ENCODE measurements around the gene EMB.

- TF ChIP-seq EZH2 (IDR thresholded peaks at IDR 0.05; ENCODE audit: borderline replicate concordance, low read depth, low read length): no peak
- no peak for TF ChIP-seq STAT5B (CRISPR knock-in tag; IDR thresholded peaks at IDR 0.05)
- no peak for TF ChIP-seq ZBTB7A (IDR thresholded peaks at IDR 0.05; ENCODE audit: borderline replicate concordance, control insufficient read depth, low read depth, low read length)
- no peak for TF ChIP-seq TSHZ1 (CRISPR knock-in tag; IDR thresholded peaks at IDR 0.05)
- TF ChIP-seq TBP (optimal IDR thresholded peaks at IDR 0.05; ENCODE audit: low read depth, low read length): no peak
- TF ChIP-seq POLR2A (conservative IDR thresholded peaks at IDR 0.05): no peak
These were observed 35.5 kb upstream of the EMB start for GRCh38 chr5:50476549-50476948.

All from K562 (cell line).